Epithelial cell of proximal tubule (primary cell): ENCODE results near the gene OR8G1. TPM values are rescaled to one million over a fixed set of nuclear protein-coding genes. Genes with fewer than 3 reads are reported as not detected.

Source experiments
- total RNA-seq: library from RNA; depleted of rRNA; stranded (reverse); fragments of >200 nt; gene quantifications from 2 replicates; pipeline ENCODE4 v1.2.3, GENCODE V29; 2015

The OR8G1 gene
- total RNA-seq, 1 donor from 2014 or later, result not detected

Other genes with a start within 250 kb of the OR8G1 start
- gene OR10G6, start 245.9 kb upstream of the OR8G1 start, total RNA-seq, result not detected in 2 replicates
- gene OR10G4, start 228.1 kb upstream of the OR8G1 start, total RNA-seq, result not detected in 2 replicates
- not detected in 2 replicates for gene OR10G9, start 218.1 kb upstream of the OR8G1 start, total RNA-seq
- gene OR10G8, start 214.3 kb upstream of the OR8G1 start, total RNA-seq, result not detected in 2 replicates
- gene OR10G7, start 199.8 kb upstream of the OR8G1 start, total RNA-seq, result not detected in 2 replicates
- 12.1 and 13.1 TPM in 2 replicates for gene VWA5A, start 125.6 kb upstream of the OR8G1 start, total RNA-seq
- not detected in 2 replicates for gene OR10D3, start 57.8 kb upstream of the OR8G1 start, total RNA-seq
- not detected in 2 replicates for gene OR8G5, start 15.3 kb downstream of the OR8G1 start, total RNA-seq
- not detected in 2 replicates for gene OR8D1, start 72.9 kb downstream of the OR8G1 start, total RNA-seq
- gene OR8D2, start 79.1 kb downstream of the OR8G1 start, total RNA-seq, result not detected in 2 replicates
- gene OR8B2, start 143.4 kb downstream of the OR8G1 start, total RNA-seq, result not detected in 2 replicates
- not detected in 2 replicates for gene OR8B3, start 157.9 kb downstream of the OR8G1 start, total RNA-seq
- gene OR8B4, start 183.8 kb downstream of the OR8G1 start, total RNA-seq, result not detected in 2 replicates
- gene OR8B8, start 204.6 kb downstream of the OR8G1 start, total RNA-seq, result not detected in 2 replicates